T-helper 2 cell treated with Interferon-gamma antibody and Interleukin-4, amounts not matched to agents 100 ng/mL and 5 ng/mL, for 36 hours (primary cell): Measurements from ENCODE around the gene JMJD1C. TPM values are rescaled to one million over a fixed set of nuclear protein-coding genes. Genes with fewer than 3 reads are reported as not detected.
"Not testable (repeated sequence)": the region's sequence is repeated elsewhere in the genome, so short reads cannot be mapped to it uniquely, and the experiment has no call there.

Source experiments
- intact Hi-C: fragments of 100-400 bp; cut with micrococcal nuclease; formaldehyde crosslinking; loops from one replicate; pipeline ENCODE4 v1.15.1; 2023
- total RNA-seq: library from RNA; stranded (reverse); gene quantifications from 2 replicates; pipeline ENCODE4 v1.2.3, GENCODE V29; 2022

The JMJD1C gene
- total RNA-seq, 1 donor from 2014 or later = 43.3 TPM

DNA sequence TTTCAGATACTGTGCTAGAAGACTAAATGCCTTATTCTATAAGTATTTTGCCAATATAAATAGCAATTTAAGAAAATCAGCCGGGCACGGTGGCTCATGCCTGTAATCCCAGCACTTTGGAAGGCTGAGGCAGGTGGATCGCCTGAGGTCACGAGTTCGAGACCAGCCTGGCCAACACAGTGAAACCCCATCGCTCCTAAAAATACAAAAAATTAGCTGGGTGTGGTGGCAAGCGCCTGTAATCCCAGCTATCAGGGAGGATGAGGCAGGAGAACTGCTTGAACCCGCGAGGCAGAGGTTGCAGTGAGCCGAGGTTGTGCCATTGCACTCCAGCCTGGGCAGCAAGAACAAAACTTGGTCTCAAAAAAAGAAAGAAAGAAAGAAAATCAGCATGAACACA, 230.6 kb downstream of the JMJD1C start:
- intact Hi-C loops = not testable (repeated sequence)

DNA sequence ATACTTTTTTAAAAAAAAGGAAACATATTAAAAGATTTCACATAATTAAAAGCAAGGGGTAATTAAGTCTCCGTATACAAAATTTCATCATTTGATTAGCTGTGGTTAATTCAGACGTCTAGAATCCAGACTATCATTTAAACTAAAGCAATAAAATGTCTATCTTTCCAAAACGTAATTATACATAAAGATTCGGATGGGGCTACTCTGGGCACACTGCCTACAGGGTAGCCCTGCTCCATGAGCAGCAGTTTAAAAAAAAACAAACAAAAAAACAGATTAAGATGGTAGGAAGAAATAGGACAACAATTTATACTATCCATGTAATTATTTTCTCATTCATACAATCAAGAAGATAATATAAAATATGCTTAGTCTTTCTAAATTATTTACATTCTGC, 236.6 kb downstream of the JMJD1C start:
- intact Hi-C loops = loop anchor here (10.0 kb wide), 1 partner anchor 156 kb away; no protein-coding TSS in a partner anchor

DNA sequence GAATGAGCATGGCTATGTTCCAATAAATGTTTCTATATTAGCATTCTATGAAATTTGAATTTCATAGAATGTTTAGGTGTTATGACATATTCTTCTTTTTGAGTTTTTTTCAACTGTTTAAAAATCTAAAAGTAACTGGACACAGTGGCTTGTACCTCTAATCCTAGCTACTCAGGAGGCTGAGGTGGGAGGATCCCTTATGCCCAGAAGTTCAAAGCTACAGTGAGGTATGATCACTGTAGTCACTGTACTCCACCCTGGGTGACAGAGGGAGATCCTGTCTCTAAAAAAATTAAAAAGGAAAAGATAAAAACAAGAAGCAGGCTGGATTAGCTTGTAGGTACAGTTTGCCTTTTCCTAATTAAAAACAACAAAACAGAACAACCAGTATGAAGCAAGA, 237.5 kb downstream of the JMJD1C start:
- intact Hi-C loops = loop anchor here (10.0 kb wide), 1 partner anchor 157 kb away; no protein-coding TSS in a partner anchor

DNA sequence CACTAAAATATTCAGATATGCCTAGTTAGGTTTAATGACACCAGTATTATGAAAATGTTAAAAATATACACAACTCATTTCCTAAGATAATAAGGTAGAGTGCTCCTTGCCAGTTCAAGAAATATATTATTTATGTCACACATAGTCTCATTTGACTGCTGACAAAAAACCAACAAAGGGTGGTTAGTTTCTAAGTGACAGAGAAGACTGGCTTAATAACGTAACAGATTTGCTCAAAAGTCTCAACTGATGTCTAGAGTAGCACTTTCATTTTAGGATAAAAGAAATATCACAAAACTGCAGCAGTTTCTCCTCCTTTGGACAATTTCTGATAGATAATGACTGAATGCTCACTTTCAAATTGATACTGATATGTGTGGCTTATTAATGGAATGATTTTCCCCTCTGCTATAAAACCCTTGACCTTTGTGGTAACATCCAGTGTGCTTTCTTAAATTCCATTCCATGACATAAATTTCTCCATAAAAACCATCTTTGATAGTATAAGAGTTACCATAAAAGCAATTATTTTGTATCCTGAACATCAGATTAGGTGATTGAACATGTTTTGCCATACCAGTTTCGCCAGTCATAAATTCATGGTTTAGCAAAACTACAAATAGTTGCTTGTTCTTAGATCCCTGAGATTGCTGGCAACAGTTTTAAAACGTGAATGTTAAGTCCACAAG, 238.4 kb downstream of the JMJD1C start:
- intact Hi-C loops = loop anchor here (1.0 to 10.0 kb wide), 2 partner anchors 9 to 157 kb away; no protein-coding TSS in a partner anchor

DNA sequence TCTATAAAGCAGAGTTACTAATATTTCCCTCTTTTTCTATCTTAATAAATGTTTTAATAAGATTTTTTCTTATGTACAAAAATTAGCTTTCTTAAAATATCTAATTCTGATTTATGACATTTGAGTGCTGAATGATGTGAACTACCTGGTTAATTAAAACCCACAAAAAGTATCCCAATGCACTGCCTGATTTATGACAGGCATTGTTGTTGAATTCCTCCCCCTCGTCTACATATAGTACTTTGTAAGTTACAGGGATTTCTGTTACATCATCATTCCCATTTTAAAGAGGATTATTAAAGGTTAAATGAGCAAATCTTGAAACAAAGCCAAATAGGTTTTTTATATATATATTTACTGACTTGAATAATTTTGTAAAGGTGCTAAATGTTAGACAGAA, 241.5 kb downstream of the JMJD1C start:
- intact Hi-C loops = loop anchor here (10.0 kb wide), 1 partner anchor 161 kb away; no protein-coding TSS in a partner anchor

DNA sequence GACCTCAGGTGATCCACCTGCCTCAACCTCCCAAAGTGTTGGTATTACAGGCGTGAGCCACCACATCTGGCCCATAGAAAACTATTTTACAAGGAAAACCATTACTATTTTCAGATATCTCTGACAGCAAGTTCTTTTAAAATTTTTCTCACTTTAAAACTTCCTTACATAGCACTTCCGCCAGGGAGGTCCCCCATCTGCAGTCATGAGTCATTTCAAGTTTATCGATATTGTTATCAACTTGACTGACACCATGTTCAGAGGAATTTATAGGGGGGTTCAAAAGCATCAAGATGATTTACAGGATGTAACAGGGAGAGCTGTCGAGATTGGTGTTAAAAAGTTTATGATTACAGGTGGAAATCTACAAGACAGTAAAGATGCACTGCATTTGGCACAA, 243.8 kb downstream of the JMJD1C start:
- intact Hi-C loops = loop anchor here (10.0 kb wide), 1 partner anchor 163 kb away; no protein-coding TSS in a partner anchor

DNA sequence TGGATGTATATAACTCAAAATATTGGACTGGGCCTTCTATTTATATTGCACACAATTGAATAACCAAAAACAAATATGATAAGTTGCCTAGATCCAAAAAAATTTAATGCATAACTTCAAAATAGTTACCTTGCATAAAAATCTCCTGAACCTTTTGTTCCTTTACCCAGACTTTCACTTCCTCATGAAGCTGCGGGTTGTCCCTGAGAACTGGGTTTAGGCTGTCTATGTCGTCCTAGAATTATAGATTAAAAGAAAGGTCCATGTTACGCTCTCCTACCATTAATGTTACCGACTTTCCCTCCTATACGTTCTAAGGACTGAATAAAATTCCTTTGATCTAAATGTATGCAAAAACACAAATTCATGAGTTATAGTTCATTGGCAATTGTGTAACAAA, 246.0 kb downstream of the JMJD1C start:
- intact Hi-C loops = loop anchor here (10.0 kb wide), 1 partner anchor 165 kb away; no protein-coding TSS in a partner anchor

DNA sequence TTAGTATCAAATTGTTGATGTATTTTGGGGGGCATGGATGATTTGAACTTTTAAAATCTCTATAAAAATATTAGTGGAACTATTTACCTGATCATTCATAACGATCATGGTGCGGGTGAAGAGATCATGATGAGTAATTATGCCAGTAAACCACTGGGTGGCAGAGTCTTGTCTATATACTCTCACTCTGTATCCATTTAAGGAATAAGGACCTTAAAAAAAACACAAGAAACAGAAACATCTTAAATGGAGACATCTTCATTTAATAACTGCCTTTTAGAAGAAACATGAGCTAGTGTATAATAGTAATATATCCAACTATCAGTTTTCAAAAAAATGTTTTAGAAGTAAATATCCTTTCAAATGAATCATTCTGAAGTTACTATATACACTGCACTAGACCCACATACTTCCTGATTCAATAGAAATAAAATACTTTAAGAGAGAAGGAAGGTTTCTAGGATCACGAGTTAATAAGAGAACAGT, 248.6 kb downstream of the JMJD1C start:
- intact Hi-C loops = loop anchor here (1.0 to 2.0 kb wide), 5 partner anchors 8 to 503 kb away; partner anchors contain the start of gene JMJD1C

DNA sequence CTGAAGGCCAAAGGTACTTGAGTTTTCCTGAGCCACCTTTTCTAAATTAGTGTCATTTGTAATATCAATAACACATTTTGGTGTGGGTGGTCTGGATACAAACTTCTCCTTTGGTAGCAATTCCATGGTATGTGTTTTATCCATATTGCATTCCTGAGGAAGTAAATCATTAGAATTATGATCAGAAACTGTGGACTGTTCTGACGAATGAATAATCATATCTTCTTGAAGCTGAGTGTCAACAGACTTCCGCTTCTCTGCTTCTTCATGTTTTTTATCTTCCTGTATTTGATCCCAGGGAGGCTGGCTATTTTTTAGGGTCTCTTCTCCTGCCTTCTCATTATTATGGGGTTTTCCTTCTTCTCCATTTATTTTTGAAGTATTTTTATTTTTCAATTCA, 251.2 kb downstream of the JMJD1C start:
- intact Hi-C loops = no loop called here

DNA sequence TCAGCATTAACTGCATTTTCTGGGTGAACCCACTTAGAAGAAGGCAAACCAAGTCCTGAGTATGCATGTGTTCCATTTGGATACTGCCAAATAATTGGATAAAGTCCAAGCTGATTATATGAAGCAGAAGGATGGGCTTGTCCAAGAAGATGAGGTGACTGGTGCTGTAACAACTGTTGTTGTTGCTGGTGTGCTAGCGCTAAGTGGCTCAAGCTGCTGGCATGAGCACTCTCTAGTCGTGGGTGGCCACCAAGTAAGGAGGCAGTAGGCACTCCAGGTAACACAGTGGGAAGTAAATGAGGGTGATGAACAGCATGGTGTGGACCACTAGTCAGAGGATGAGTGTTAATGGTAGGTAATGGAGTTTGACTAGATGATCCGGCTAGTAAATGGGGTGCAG, 252.3 kb downstream of the JMJD1C start:
- intact Hi-C loops = no loop called here

DNA sequence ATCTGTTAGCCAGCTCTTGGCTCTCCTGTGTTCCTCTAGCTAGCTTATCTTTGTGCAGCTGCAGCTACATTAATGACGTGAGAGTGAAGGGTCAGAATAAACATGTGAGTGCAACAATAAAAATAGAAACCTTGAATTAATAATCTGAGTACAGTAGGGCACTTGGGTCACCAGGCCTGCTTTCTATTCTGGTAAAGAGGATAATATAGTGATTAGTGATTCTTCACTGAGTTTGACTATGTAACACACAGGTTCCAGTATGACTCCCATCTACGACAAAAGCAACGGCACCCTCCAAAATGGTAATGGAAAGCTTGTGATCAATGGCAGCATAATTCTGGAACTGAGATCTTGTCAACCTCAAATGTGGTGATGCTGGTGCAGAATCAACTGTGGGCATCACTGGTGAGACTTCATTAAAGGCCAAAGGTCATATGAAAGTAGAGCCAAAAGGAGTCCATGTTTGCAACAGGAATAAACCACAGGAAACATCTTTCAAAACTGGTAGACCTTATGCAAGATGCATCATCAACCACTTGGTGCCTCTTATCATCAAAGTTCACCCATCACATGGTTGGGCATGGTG, 255.1 kb downstream of the JMJD1C start:
- intact Hi-C loops = no loop called here

DNA sequence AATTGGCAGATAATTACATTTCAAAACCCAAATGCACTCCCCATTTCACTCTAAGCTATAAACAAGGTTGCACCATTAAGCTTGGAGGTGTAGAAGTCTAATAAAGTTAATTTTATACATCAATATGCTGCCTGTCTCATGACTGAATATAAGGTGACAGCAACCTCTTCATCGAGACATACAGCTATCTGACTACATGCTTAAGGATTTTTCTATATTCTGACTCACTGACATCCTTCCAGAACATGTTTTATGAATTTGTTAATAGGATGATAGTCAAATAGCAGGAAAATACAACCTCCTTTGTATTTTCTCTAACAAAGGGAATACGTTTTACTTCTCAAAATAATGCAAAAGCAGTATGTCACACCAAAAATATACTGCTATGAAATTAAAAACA, 256.1 kb downstream of the JMJD1C start:
- intact Hi-C loops = no loop called here

DNA sequence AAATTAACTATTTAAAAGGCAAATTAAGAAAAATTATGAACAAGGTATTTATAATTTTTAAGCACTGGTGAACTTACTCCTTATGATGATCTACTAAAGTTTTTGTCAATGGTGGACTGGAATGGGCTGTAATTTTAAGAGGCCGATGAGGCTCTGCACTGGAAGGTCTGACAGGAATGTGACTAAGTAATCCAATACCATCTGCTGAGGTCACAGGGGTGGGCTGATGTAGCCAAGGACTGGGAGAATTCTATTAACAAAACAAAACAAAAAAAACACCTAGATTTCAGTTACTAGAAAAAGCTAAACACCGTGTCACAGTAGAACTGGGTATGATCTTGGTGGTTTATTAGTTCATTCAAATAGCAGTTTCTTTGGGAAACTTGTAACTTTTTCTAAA, 256.8 kb downstream of the JMJD1C start:
- intact Hi-C loops = no loop called here

DNA sequence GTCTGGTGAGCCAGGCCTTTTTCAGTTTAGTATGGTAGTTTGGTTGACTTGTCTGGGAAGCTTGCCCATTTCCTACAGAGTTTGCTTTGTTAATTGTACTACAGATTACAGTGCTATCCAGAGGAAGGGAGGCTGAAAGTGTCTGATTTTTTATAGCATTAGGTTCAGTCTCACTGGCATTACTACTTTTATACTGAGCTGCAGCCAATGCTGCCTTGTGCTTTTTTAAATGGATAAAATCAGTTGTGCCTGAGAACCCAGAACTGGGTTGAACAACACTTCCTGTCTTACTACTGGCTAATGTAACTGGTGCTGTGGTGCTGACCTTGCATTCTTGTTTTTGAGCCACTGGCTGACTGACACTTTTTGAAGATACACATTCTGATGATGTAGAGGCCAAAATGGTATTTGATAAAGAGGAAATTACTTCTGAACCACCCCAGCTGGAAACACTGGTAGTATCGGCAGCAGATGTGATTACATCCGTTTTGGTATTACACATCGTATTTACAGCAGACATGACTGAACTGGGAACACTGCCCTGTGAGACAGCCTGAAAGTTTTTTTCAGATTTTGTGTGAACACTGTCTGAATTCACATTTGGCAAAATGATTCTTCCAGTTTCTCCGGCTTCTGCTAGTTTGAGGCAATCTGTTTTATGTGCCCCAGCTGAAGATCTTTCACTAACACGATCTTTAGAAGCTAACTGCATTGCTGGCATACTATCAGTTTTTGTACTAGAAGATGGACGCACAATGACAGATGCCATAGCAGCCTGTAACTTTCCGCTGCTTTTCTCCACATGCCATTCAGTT, 258.6 kb downstream of the JMJD1C start:
- intact Hi-C loops = no loop called here

DNA sequence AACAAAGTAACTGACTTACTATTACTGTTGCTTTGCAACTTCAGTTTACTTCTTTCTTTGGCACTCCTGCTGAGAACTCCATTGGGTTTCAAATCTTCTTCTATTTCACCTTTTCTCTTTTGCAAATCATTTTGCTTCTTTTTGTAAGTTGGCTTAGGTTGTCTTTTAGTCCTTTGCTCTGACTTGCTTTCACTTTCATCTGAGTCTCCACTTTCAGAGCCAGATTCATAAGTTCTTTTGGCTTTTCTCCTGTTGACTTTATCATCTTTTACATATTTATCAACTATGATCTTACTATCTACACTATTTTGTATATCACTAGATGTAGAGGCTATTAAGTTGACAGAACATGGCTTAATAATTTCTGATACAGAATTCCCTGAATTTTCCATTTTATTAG, 259.2 kb downstream of the JMJD1C start:
- intact Hi-C loops = no loop called here

DNA sequence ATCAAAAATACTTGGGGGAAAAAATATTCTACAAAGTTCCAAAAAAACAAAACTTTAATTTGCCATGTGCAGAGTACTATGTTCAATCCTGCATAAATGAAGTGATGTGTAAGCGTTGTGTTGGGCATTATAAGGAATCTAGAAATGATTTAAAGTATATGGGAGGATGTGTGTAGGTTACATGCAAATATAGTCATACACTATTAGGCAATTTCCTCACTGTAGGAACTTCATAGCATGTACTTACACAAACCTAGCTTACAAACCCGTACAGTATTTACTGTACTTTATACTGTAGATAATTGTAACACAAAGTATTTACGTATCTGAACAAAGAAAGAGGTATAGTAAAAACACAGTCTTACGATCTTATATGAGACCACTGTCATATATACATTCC, 260.4 kb downstream of the JMJD1C start:
- intact Hi-C loops = no loop called here

DNA sequence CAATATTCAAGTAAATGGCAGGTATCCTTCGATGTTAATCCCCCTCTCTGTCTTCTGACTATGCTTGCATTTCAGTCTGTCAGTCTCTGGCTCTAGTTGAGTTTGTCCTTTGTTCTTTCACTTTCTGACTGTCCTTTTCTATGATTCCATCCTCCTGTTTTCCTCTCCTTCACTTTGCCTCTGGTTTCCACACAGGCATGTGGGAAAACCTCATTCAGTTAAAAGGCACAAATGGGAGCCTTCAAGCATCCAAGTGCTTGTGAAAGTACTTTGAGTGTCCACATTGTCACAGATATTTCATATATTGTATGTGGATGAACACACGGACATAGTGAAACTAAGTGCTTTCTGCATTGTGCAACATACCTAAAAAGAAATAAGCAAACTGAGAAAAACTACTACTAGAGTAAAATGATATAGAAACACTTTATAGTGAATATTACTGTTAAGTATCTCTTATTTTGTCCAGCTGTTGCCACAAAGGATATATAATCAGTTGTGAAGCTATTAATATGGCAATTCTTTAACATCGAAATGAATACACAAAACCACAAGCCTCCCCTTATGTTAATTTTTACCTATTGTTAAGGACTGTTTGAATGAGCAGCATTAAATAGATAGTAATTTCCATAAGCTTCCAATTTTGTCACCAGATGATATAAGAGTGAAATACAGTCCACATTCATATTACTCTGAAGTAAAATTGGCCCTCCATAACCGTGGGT, 260.9 kb downstream of the JMJD1C start:
- intact Hi-C loops = no loop called here

DNA sequence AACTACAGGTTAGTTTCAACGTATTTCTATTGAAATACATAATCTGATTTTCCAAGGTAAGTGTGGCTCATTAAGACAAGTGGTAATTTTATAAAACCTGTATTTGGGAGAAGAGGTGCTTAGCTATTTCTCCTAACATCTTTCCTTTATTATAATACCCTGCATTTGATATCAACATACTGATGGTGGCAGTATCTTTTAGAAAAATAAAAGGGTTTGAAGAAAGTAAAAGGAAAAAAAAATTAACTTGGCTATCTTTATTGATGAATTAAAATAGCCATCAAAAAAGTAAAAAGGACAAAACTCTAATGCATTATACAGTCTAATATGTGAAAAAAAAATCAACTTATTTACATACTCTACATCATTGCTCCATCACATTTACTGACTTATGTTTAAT, 264.7 kb downstream of the JMJD1C start:
- intact Hi-C loops = no loop called here

DNA sequence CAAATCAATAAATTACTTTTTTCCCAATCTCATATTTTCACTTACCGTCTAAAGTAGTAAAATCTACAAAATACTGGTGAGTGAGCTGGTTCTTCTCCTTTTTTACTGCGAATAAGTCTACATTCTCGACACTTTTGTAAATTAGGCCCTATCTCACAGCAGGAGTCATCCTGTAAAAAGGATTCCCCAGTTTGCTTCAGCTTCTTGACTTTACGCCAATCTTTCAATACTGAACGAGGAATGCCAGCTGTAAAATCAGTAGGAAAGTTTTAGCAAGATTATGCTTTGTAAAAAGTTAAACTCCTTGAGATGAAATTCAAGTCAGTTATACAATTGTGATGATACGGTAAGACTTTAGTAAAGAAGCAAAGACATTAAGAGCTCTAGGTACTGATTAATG, 265.3 kb downstream of the JMJD1C start:
- intact Hi-C loops = no loop called here

DNA sequence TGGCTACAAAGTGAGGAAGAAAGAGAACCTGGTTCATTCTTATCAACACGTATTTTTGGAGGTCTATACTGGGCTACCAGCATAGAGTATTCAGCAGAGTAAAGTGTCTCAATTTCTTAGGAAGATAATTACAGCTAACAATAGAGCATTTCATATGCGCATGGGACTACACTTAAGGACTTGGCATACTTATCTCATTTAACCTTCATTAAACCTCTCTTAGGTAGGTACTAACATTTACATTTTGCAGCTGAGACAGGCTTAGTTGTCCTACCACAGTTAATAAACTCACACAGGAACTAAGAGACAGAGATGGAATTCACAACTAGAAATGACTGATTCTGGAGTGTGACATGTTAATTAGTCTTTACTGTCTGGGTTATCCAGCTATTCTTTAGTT, 266.1 kb downstream of the JMJD1C start:
- intact Hi-C loops = no loop called here
